ENCODE measurements around the gene CHST11. TPM values are rescaled to one million over a fixed set of nuclear protein-coding genes. Genes with fewer than 3 reads are reported as not detected.

Gene CHST11
- polyA plus RNA-seq, 1 donor (not counting 4 experiments of a cell fraction or from before 2014, with no cell fraction given), result 11.9 TPM

GRCh38 chr12:104604995-104605675 is 148.4 kb downstream of the CHST11 start:
- H3K4me1 ChIP-seq (ENCODE audit: control insufficient read depth, extremely low read depth, insufficient read depth, low read length), result peaks cover 30% of the 10 kb centered on the region
- no peaks in the 10 kb centered on the region for H3K36me3 ChIP-seq (ENCODE audit: control insufficient read depth in 2 of 2, extremely low read depth in 1 of 2, insufficient read depth in 2 of 2, low read length in 2 of 2)
- H3K79me2 ChIP-seq (ENCODE audit: control insufficient read depth, insufficient read depth, low read length), result peaks cover 2% of the 10 kb centered on the region
- H4K20me1 ChIP-seq (ENCODE audit: control insufficient read depth, extremely low read depth, insufficient read depth, low read length), result no peaks in the 10 kb centered on the region
- H3K9me3 ChIP-seq (ENCODE audit: control insufficient read depth, low read depth, low read length), result no peaks in the 10 kb centered on the region
- H2AFZ ChIP-seq (ENCODE audit: control insufficient read depth, low read length), result no peak overlapping the region
- H3K4me3 ChIP-seq (ENCODE audit: control insufficient read depth in 2 of 3, extremely low read depth in 1 of 3, insufficient read depth in 2 of 3, low read depth in 1 of 3, low read length in 3 of 3), result no peak overlapping the region
- TF ChIP-seq EZH2 (IDR thresholded peaks at IDR 0.05; ENCODE audit: low read length) (no peak), CTCF (optimal IDR thresholded peaks at IDR 0.05 in 1 of 3, IDR thresholded peaks at IDR 0.05 in 1 of 3, conservative IDR thresholded peaks at IDR 0.05 in 1 of 3; ENCODE audit: extremely low read depth in 1 of 3, insufficient read depth in 2 of 3, low read length in 3 of 3) (no peak)
- no peaks in the 10 kb centered on the region for H3K9me1 ChIP-seq (ENCODE audit: control insufficient read depth, extremely low read depth, insufficient read depth, low read length)
- H3K27me3 ChIP-seq (ENCODE audit: control insufficient read depth, extremely low read depth, insufficient read depth, low read length), result no peaks in the 10 kb centered on the region
- no peak overlapping the region for H3K4me2 ChIP-seq (ENCODE audit: control insufficient read depth, extremely low read depth, insufficient read depth, low read depth, low read length)
- no peak overlapping the region for H3K9ac ChIP-seq (ENCODE audit: control insufficient read depth, extremely low read depth, insufficient read depth, low read length)
- DNase-seq (ENCODE audit: low read depth, low spot score) (no peak), FAIRE-seq (no peak)
- dilution Hi-C loops (cut with MboI; ENCODE audit: extremely low pct_ligation_motif_present, low sequenced_read_pairs), result no loop called here
- no peak overlapping the region for H3K27ac ChIP-seq (ENCODE audit: control insufficient read depth, insufficient read depth, low read length)

- no peaks in the 10 kb centered on the region for H3K36me3 ChIP-seq (ENCODE audit: control insufficient read depth in 2 of 2, extremely low read depth in 1 of 2, insufficient read depth in 2 of 2, low read length in 2 of 2)
- H3K4me3 ChIP-seq (ENCODE audit: control insufficient read depth in 2 of 3, extremely low read depth in 1 of 3, insufficient read depth in 2 of 3, low read depth in 1 of 3, low read length in 3 of 3), result no peak overlapping the region
- no peak overlapping the region for H3K4me2 ChIP-seq (ENCODE audit: control insufficient read depth, extremely low read depth, insufficient read depth, low read depth, low read length)
- peaks cover 2% of the 10 kb centered on the region for H3K79me2 ChIP-seq (ENCODE audit: control insufficient read depth, insufficient read depth, low read length)
- no peaks in the 10 kb centered on the region for H3K9me1 ChIP-seq (ENCODE audit: control insufficient read depth, extremely low read depth, insufficient read depth, low read length)
- H3K9ac ChIP-seq (ENCODE audit: control insufficient read depth, extremely low read depth, insufficient read depth, low read length), result no peak overlapping the region
- no peak overlapping the region for H2AFZ ChIP-seq (ENCODE audit: control insufficient read depth, low read length)
- dilution Hi-C loops (cut with MboI; ENCODE audit: extremely low pct_ligation_motif_present, low sequenced_read_pairs), result no loop called here
- no peaks in the 10 kb centered on the region for H3K9me3 ChIP-seq (ENCODE audit: control insufficient read depth, low read depth, low read length)
- H3K27ac ChIP-seq (ENCODE audit: control insufficient read depth, insufficient read depth, low read length), result no peak overlapping the region
- H3K27me3 ChIP-seq (ENCODE audit: control insufficient read depth, extremely low read depth, insufficient read depth, low read length), result no peaks in the 10 kb centered on the region
- DNase-seq (ENCODE audit: low read depth, low spot score), result no peak
- no peaks in the 10 kb centered on the region for H4K20me1 ChIP-seq (ENCODE audit: control insufficient read depth, extremely low read depth, insufficient read depth, low read length)
- FAIRE-seq, result no peak
- peaks cover 30% of the 10 kb centered on the region for H3K4me1 ChIP-seq (ENCODE audit: control insufficient read depth, extremely low read depth, insufficient read depth, low read length)
- TF ChIP-seq CTCF (optimal IDR thresholded peaks at IDR 0.05 in 1 of 3, IDR thresholded peaks at IDR 0.05 in 1 of 3, conservative IDR thresholded peaks at IDR 0.05 in 1 of 3; ENCODE audit: extremely low read depth in 1 of 3, insufficient read depth in 2 of 3, low read length in 3 of 3), result no peak
- TF ChIP-seq EZH2 (IDR thresholded peaks at IDR 0.05; ENCODE audit: low read length), result no peak
These were observed 148.9 kb downstream of the CHST11 start for GRCh38 chr12:104605685-104606084.
